Parathyroid adenoma (tissue), 2 donors: ENCODE measurements around the gene FHL3.

Experiments
- H2AFZ ChIP-seq: fragments of 300-600 bp; sonication (generic); one replicate; pipeline ENCODE4 v1.7.0; 2017; ENCODE audit warnings: antibody characterized with exemption, mild to moderate bottlenecking
- H3K27ac ChIP-seq: fragments of 300-600 bp; sonication (generic); one replicate; pipeline ENCODE4 v1.7.0; 2017
- H3K27me3 ChIP-seq: fragments of 300-600 bp; sonication (generic); one replicate; pipeline ENCODE4 v1.7.0; 2017; ENCODE audit warnings: low read length; ENCODE audit not compliant: control insufficient read depth, insufficient read depth
- H3K36me3 ChIP-seq: fragments of 300-600 bp; sonication (generic); one replicate; pipeline ENCODE4 v1.7.0; 2017; ENCODE audit warnings: low read length; ENCODE audit not compliant: control insufficient read depth, insufficient read depth
- H3K4me1 ChIP-seq: fragments of 300-600 bp; sonication (generic); one replicate; pipeline ENCODE4 v1.7.0; 2017; ENCODE audit warnings: control low read depth
- H3K4me2 ChIP-seq: fragments of 300-600 bp; sonication (generic); one replicate; pipeline ENCODE4 v1.7.0; 2017; ENCODE audit warnings: low read length
- H3K4me3 ChIP-seq: fragments of 300-600 bp; sonication (generic); one replicate; pipeline ENCODE4 v1.7.0; 2017; ENCODE audit warnings: low read depth, low read length
- H3K79me2 ChIP-seq: fragments of 300-600 bp; sonication (generic); one replicate; pipeline ENCODE4 v1.7.0; 2017; ENCODE audit warnings: control low read depth
- H3K9ac ChIP-seq: fragments of 300-600 bp; sonication (generic); one replicate; pipeline ENCODE4 v1.7.0; 2017; ENCODE audit warnings: mild to moderate bottlenecking
- H3K9me3 ChIP-seq: fragments of 300-600 bp; sonication (generic); one replicate; pipeline ENCODE4 v1.7.0; 2017; ENCODE audit warnings: low read length; ENCODE audit not compliant: control insufficient read depth
- CTCF ChIP-seq: fragments of 300-600 bp; sonication (generic); IDR thresholded peaks from one replicate; pipeline ENCODE4 v1.7.0; 2017; ENCODE audit warnings: antibody characterized with exemption, mild to moderate bottlenecking
- donor health status: primary hyperparathyroidism.

FHL3 gene

GRCh38 chr1:37952738-37953137, 52.6 kb downstream of the FHL3 start:
- TF ChIP-seq CTCF, result no peak
- Histone ChIP-seq H3K27me3 (no peaks in the 10 kb centered on the region), H3K4me1 (no peaks in the 10 kb centered on the region), H2AFZ (no peak overlapping the region), H3K36me3 (no peaks in the 10 kb centered on the region), H3K9ac (no peak overlapping the region), H3K4me2 (no peak overlapping the region), H3K9me3 (no peaks in the 10 kb centered on the region), H3K79me2 (no peaks in the 10 kb centered on the region), H3K27ac (no peak overlapping the region), H3K4me3 (no peak overlapping the region)

- Histone ChIP-seq H3K36me3 (no peaks in the 10 kb centered on the region), H3K27ac (no peak overlapping the region), H3K9ac (no peak overlapping the region), H3K9me3 (no peaks in the 10 kb centered on the region), H2AFZ (no peak overlapping the region), H3K27me3 (no peaks in the 10 kb centered on the region), H3K4me2 (no peak overlapping the region), H3K79me2 (no peaks in the 10 kb centered on the region), H3K4me1 (no peaks in the 10 kb centered on the region), H3K4me3 (no peak overlapping the region)
- TF ChIP-seq CTCF, result no peak
These were observed 53.3 kb downstream of the FHL3 start for GRCh38 chr1:37951783-37952624.

- Histone ChIP-seq H3K4me1 (no peaks in the 10 kb centered on the region), H3K4me2 (no peak overlapping the region), H2AFZ (no peak overlapping the region), H3K79me2 (no peaks in the 10 kb centered on the region), H3K9me3 (no peaks in the 10 kb centered on the region), H3K9ac (no peak overlapping the region), H3K27ac (no peak overlapping the region), H3K36me3 (no peaks in the 10 kb centered on the region), H3K4me3 (no peak overlapping the region), H3K27me3 (no peaks in the 10 kb centered on the region)
- no peak for TF ChIP-seq CTCF
These were observed 54.1 kb downstream of the FHL3 start for GRCh38 chr1:37951041-37951782.

GRCh38 chr1:37949524-37950152, 55.7 kb downstream of the FHL3 start:
- no peaks in the 10 kb centered on the region for H3K9me3 ChIP-seq
- H3K36me3 ChIP-seq, result no peaks in the 10 kb centered on the region
- no peaks in the 10 kb centered on the region for H3K79me2 ChIP-seq
- no peak overlapping the region for H3K27ac ChIP-seq
- TF ChIP-seq CTCF, result no peak
- peaks cover 4% of the 10 kb centered on the region for H3K4me1 ChIP-seq
- H3K4me3 ChIP-seq, result no peak overlapping the region
- no peaks in the 10 kb centered on the region for H3K27me3 ChIP-seq
- H3K9ac ChIP-seq, result no peak overlapping the region
- no peak overlapping the region for H3K4me2 ChIP-seq
- no peak overlapping the region for H2AFZ ChIP-seq
